Activated T-helper 17 cell treated with anti-CD3 and anti-CD28 coated beads, Interleukin-2, amount 50 U/mL, for 72 hours (primary cell): ENCODE measurements around the gene SP1. TPM values are rescaled to one million over a fixed set of nuclear protein-coding genes. Genes with fewer than 3 reads are reported as not detected.
A peak's percentile ranks its signal among the peaks of the same experiment; 100 is the strongest.
"Not testable (repeated sequence)": the region's sequence is repeated elsewhere in the genome, so short reads cannot be mapped to it uniquely, and the experiment has no call there.

Source experiments
- ATAC-seq: fragments of 150-1000 bp; cut with Tn5 transposase; replicated peaks from 2 replicates; pipeline ENCODE4 v1.10.0; 2021; ENCODE audit warnings: mild to moderate bottlenecking, moderate library complexity
- H3K27ac Mint-ChIP-seq: one replicate; pipeline ENCODE4 v1.8.0; 2022; ENCODE audit warnings: mixed read lengths
- H3K27me3 Mint-ChIP-seq: one replicate; pipeline ENCODE4 v1.8.0; 2022; ENCODE audit warnings: mixed read lengths
- H3K36me3 Mint-ChIP-seq: one replicate; pipeline ENCODE4 v1.8.0; 2022; ENCODE audit warnings: low read depth, mild to moderate bottlenecking, mixed read lengths
- H3K4me1 Mint-ChIP-seq: one replicate; pipeline ENCODE4 v1.8.0; 2022; ENCODE audit warnings: mixed read lengths
- H3K4me3 Mint-ChIP-seq: one replicate; pipeline ENCODE4 v1.8.0; 2022; ENCODE audit warnings: mild to moderate bottlenecking, mixed read lengths
- H3K9me3 Mint-ChIP-seq: one replicate; pipeline ENCODE4 v1.8.0; 2022; ENCODE audit warnings: mixed read lengths
- total RNA-seq, 2 donors: library from RNA; stranded (reverse); gene quantifications; one replicate each; pipeline ENCODE4 v1.2.3, GENCODE V29; 2022

SP1 gene
- total RNA-seq, result 10 to 100 TPM; 80.9 to 91.5 TPM

DNA sequence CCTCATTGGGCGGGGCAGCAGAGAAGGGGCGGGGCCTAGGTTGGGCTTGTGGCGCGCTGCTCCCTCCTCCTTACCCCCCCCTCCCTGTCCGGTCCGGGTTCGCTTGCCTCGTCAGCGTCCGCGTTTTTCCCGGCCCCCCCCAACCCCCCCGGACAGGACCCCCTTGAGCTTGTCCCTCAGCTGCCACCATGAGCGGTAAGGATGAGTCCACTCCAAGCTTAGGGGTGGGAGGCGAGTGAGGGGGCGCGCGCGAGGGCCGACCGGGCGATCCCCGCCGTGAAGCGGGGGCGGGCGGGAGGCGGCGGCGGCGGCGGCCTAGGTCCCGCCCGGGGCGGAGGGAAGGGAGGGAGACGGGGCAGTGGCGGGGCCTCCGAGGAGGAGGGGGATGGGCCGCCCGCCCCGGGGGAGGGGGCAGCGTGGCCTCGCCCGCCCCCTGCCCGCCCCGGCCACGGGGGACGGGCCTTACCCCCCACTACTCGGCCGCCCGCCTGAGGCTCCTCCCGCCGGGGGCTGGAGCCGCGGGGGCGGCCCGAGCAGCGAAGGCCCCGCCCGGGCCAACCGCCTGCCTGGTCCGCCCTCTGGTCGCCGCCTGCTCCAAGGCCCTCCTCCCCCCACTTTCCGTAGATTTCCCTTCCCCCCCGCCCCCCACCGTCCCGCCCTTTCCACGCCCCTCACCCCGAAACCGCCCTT is at the start of gene SP1:
Gene SP1, plus strand, starts transcription at position 73 of the 690 bp plus-strand sequence. Its CDS starts 116 bp downstream, at position 189.
- Mint-ChIP-seq H3K4me1 (peaks cover 27% of the 10 kb centered on the region), H3K27me3 (no peaks in the 10 kb centered on the region)
- ATAC-seq, result peak; percentile 47

DNA sequence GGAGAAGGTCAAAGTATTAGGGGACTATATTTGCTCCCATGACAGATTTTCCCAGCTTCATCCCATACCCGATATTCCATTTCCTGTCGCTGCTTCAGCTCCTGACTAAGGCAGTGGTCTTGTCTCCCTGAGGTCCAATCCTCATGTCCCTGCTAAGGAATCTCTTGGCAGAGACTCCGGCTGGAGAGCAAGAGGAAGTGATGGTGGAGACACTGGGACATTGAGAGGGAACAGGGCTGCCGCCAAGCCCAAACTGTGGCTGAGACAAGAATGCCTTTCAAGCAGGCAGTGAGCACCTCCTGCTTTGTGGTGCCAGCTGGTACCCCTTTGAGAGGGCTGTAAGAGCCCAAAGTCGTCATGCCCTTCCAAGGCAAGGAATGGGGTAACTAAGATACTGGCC is 49.3 kb upstream of the SP1 start:
- Mint-ChIP-seq H3K27me3 (peaks cover 30% of the 10 kb centered on the region), H3K27ac (peak overlapping the region; percentile 22), H3K4me1 (peaks cover 10% of the 10 kb centered on the region), H3K36me3 (no peaks in the 10 kb centered on the region), H3K9me3 (no peaks in the 10 kb centered on the region), H3K4me3 (no peak overlapping the region)
- ATAC-seq, result no peak

More for the DNA sequence above, at the start of gene SP1:
- peak within 1 kb of the TSS; percentile 93 for H3K27ac Mint-ChIP-seq
- H3K9me3 Mint-ChIP-seq, result no peaks in the 10 kb centered on the region
- peaks cover 49% of the 10 kb centered on the region for H3K36me3 Mint-ChIP-seq
- peak within 1 kb of the TSS; percentile 93 for H3K4me3 Mint-ChIP-seq

DNA sequence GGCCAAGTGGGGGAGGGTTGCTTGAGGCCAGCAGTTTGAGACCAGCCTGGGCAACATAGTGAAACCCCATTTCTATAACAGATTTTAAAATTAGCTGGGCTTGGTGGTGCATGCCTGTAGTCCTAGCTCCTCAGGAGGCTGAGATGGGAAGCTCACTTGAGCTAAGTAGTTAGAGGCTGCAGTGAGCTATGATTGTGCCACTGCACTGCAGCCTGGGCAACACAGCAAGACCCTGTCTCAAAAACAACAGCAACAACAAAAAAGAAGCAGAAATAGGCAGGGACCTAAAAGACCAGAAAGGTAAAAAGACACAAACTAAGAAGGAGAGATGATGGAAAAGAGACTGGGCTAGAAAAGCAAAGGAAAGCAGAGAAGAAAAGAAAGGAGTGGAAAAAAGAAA is 47.6 kb upstream of the SP1 start:
- H3K9me3 Mint-ChIP-seq, H3K4me1 Mint-ChIP-seq, H3K4me3 Mint-ChIP-seq, H3K27ac Mint-ChIP-seq, H3K36me3 Mint-ChIP-seq, ATAC-seq: not testable (repeated sequence)
- peaks cover 40% of the 10 kb centered on the region for H3K27me3 Mint-ChIP-seq

DNA sequence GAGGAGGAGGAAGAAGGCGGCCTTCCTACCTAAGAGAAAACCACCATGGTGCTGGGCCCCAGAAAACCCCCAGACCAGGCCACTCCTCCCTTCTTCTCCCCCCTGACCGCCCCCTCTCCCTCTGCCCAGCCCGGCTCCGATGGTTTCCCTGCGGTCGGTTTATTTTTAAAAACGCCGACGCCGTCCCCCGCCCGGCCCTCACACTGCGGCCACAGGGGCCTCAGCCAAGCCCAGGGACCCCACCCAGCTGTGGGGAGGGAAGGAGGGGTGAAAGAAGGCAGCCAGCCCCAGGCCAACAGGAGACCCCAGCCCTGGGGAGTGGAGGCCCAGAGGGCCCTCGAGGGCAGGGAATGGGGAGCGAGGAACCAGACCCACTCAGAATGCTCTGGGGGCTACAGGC is 47.2 kb upstream of the SP1 start:
- Mint-ChIP-seq H3K27ac (no peak overlapping the region), H3K27me3 (peaks cover 40% of the 10 kb centered on the region), H3K36me3 (no peaks in the 10 kb centered on the region), H3K4me1 (peaks cover 8% of the 10 kb centered on the region), H3K9me3 (no peaks in the 10 kb centered on the region), H3K4me3 (no peak overlapping the region)
- ATAC-seq, result no peak

DNA sequence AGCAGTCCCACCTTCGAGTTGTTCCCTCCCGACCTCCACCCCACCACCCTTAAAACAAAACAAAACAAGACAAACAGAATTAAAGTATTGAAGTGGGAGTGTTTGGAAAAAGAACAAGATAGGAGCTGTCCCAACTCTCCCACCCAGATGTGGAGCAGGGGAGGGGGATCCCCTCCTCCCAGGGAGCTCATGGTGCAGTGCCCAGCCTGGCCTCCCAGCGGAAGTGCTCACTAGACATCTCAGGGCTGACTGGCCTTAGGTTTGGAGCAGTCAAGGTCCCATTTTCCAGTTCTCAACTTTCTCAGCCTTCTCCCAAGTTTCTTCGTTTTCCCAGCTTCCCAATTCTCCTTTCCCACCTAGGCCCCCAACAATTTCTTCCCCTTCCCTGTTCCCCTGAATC is 46.7 kb upstream of the SP1 start:
- no peak overlapping the region for H3K27ac Mint-ChIP-seq
- ATAC-seq, result no peak
- peaks cover 13% of the 10 kb centered on the region for H3K4me1 Mint-ChIP-seq
- H3K4me3 Mint-ChIP-seq, result no peak overlapping the region
- H3K9me3 Mint-ChIP-seq, result no peaks in the 10 kb centered on the region
- no peaks in the 10 kb centered on the region for H3K36me3 Mint-ChIP-seq
- peaks cover 44% of the 10 kb centered on the region for H3K27me3 Mint-ChIP-seq

DNA sequence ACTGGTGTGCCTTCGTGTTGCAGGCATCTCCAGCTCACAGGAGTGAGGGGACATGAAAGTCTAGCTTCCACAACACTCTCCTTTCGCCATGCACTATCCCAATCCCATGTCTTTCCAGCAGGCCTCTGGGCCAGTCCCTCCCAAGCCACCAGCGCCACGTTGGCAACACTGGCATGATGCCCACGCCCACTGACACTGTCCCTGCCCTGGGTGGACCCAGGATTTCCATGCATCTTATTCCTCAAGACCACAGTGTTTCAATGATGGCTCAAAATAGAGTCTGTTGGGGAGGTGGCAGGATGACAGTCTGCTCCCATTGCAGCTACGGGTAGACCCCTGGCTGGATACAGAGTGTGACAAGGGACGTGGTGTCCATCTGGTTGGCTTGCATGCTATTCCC is 46.1 kb upstream of the SP1 start:
- no peaks in the 10 kb centered on the region for H3K9me3 Mint-ChIP-seq
- H3K4me1 Mint-ChIP-seq, result peaks cover 13% of the 10 kb centered on the region
- H3K27ac Mint-ChIP-seq, result no peak overlapping the region
- no peak for ATAC-seq
- no peak overlapping the region for H3K4me3 Mint-ChIP-seq
- peaks cover 46% of the 10 kb centered on the region for H3K27me3 Mint-ChIP-seq
- H3K36me3 Mint-ChIP-seq, result no peaks in the 10 kb centered on the region

DNA sequence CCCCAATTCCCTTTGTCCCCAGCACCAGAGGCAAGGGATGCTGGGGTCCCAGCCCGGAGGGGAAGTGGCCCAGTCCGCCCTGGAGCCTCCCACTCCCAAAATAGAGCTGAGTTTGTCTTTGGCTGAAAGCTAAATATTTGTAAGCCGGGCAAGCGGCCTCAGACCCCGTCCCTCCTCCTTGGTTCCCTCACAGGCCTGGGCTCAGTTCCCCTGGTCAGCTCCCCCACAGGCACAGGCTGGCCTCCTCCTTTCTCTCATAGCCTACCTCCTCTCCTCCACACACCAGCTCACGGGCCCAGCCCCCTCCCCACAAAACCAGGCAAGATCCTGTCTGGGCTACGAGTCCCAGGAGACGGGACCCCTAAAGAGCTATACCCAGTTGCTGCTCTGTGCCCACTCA is 45.2 kb upstream of the SP1 start:
- peaks cover 43% of the 10 kb centered on the region for H3K27me3 Mint-ChIP-seq
- H3K36me3 Mint-ChIP-seq, result no peaks in the 10 kb centered on the region
- no peak overlapping the region for H3K27ac Mint-ChIP-seq
- peaks cover 13% of the 10 kb centered on the region for H3K4me1 Mint-ChIP-seq
- no peaks in the 10 kb centered on the region for H3K9me3 Mint-ChIP-seq
- H3K4me3 Mint-ChIP-seq, result no peak overlapping the region
- no peak for ATAC-seq

DNA sequence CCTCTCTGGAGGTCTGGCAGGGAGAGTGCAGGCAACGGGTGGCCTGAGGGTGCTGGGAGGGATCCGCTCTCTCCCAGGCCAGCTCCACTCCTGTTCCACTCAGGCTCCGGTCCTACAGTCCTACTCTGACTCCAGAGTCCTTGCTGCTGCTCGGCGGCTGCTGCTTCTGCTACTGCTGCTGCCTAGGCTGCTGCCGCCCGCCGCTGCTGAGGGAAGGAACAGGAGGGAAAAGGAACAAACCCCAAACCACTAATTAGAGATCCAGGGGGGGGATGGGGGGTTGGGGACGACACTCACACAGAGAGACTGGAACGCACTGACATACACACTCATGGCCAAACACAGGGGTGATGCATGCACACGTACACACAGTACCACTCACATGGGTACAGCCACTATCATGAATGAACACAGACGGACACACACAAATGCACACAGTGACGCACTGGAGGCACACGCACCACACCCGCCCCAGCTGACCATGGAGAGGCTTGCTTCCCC is 43.7 kb upstream of the SP1 start, which contains the start of gene SP7:
Gene SP7, minus strand, starts transcription at position 174 of the 501 bp plus-strand sequence. CDS start 708 bp downstream, outside the sequence.
- Mint-ChIP-seq H3K4me1 (peaks cover 13% of the 10 kb centered on the region), H3K36me3 (no peaks in the 10 kb centered on the region), H3K4me3 (no peak within 1 kb of the TSS), H3K9me3 (no peaks in the 10 kb centered on the region), H3K27me3 (peaks cover 49% of the 10 kb centered on the region), H3K27ac (no peak within 1 kb of the TSS)
- ATAC-seq, result no peak

DNA sequence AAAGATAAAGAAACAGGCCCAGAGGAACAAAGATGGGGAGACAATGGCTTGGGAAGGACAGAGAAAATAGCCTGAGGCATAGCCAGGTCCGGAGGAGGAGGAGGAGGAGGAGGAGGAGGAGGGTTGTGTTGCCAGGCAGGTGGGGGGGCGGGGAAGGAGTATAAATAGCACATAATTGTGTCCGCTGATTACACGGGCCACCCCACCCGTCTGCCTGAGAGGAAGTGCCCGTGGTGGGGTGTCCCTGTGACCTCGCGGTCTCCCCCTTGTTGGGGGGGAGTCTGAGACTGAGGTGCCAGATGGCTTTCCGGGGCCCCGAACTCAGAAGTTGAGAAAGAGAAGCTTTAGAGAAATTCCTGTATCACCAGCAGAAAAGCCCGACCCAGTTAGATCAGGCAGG is 42.0 kb upstream of the SP1 start:
- no peaks in the 10 kb centered on the region for H3K36me3 Mint-ChIP-seq
- no peaks in the 10 kb centered on the region for H3K9me3 Mint-ChIP-seq
- ATAC-seq, result no peak
- peaks cover 9% of the 10 kb centered on the region for H3K4me1 Mint-ChIP-seq
- peaks cover 41% of the 10 kb centered on the region for H3K27me3 Mint-ChIP-seq
- no peak overlapping the region for H3K4me3 Mint-ChIP-seq
- H3K27ac Mint-ChIP-seq, result no peak overlapping the region

DNA sequence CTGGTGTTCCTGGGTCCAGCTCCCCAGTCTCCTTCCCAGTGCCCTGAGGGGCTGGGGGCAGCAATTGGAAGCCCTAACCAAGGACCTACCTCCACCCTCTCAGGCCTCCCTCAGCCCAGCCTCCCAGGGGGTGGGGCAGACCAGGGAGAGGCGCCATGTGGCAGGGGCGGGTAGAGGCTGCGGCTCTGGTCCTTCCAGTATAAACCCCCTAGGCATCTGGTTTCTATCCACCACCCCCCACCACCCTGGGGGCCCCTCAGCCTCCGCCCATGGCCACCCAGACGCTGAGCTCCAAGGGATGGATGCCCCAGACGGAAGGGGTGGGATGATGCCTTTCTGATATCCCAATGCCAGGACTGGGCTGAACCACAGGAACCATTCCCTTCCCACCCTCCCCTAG is 41.1 kb upstream of the SP1 start:
- no peaks in the 10 kb centered on the region for H3K9me3 Mint-ChIP-seq
- H3K4me3 Mint-ChIP-seq, result no peak overlapping the region
- no peak overlapping the region for H3K27ac Mint-ChIP-seq
- no peak for ATAC-seq
- no peaks in the 10 kb centered on the region for H3K36me3 Mint-ChIP-seq
- peaks cover 38% of the 10 kb centered on the region for H3K27me3 Mint-ChIP-seq
- peaks cover 9% of the 10 kb centered on the region for H3K4me1 Mint-ChIP-seq

DNA sequence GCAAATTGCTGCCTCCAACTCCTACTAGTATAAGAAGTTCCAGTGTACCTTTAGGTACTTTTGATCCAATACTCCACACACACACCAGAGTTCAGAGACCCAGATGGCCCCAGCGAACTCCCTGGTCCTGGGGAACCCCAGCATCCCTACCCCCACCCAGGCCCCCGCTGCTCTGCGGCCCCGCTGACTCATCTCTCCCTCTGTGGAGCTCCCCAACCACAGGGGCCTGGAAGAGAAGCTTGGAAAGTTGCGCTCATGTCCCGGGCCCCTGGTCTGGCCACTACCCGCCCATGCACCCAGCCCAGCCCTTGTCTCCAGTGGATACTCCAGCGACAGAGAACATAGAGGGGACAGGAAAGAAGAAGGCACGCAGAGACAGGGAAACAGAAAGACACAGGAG is 39.6 kb upstream of the SP1 start:
- Mint-ChIP-seq H3K4me3 (no peak overlapping the region), H3K4me1 (peaks cover 20% of the 10 kb centered on the region), H3K36me3 (no peaks in the 10 kb centered on the region), H3K27me3 (peaks cover 32% of the 10 kb centered on the region), H3K27ac (no peak overlapping the region), H3K9me3 (no peaks in the 10 kb centered on the region)
- ATAC-seq, result no peak

DNA sequence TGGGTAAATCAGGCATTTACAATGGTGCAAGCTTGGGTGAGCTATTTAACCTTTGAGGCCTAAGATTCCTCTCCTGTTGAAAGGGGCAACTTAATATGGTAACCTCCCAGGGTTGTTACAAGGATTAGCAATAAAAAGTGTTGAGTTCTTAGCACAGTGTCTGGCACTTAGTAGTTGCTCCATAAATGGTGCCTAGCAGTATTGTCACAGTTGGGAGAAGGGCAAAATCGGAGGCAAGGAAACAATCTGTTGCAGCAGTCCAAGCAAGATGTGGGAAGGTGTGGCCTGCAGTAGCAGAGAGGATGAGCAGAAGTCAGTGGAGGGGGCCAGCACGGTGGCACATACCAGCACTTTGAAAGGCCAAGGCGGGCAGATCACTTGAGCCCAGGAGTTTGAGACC is 36.5 kb upstream of the SP1 start:
- H3K36me3 Mint-ChIP-seq, result no peaks in the 10 kb centered on the region
- peak overlapping the region; percentile 92 for H3K4me3 Mint-ChIP-seq
- peaks cover 9% of the 10 kb centered on the region for H3K27me3 Mint-ChIP-seq
- H3K4me1 Mint-ChIP-seq, result peaks cover 11% of the 10 kb centered on the region
- ATAC-seq, result no peak
- no peak overlapping the region for H3K27ac Mint-ChIP-seq
- no peaks in the 10 kb centered on the region for H3K9me3 Mint-ChIP-seq

DNA sequence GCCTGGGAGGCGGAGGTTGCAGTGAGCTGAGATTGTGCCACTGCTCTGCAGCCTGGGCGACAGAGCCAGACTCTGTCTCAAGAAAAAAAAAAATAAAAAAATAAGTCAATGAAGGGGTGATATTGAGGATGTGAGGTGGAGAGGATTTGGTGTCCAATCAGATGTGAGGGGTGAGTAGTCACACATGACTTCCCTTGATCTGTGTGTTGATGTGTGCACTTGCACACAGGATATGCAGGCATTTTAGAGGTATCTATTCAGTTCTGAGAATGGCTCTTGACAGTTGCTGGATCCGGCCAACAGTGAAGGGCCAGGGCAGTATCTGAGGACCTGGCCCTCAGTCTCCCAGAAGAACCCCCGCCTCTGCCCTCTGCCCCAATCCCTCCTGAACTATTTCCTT is 36.0 kb upstream of the SP1 start:
- peaks cover 8% of the 10 kb centered on the region for H3K27me3 Mint-ChIP-seq
- peaks cover 11% of the 10 kb centered on the region for H3K4me1 Mint-ChIP-seq
- H3K9me3 Mint-ChIP-seq, result no peaks in the 10 kb centered on the region
- H3K27ac Mint-ChIP-seq, result no peak overlapping the region
- ATAC-seq, result no peak
- no peaks in the 10 kb centered on the region for H3K36me3 Mint-ChIP-seq
- H3K4me3 Mint-ChIP-seq, result peak overlapping the region; percentile 92

DNA sequence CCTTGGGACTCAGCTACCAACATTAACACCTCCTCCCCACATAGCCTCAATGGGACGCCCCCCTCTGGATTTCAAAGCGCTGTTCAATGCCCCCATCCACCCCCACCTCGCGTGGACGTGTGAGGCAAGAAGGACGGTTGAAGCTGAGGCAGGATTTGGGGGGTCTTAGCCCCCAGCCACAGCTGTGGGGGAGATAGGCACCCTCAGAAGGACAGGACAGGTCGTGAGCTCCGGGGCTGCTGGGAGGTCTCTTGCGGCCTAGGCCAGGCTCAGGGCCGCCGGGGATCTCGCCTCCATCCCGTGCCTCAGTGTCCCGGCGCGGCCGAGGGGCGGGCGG is 35.5 kb upstream of the SP1 start:
- Mint-ChIP-seq H3K36me3 (no peaks in the 10 kb centered on the region), H3K9me3 (no peaks in the 10 kb centered on the region), H3K27ac (no peak overlapping the region), H3K4me1 (peaks cover 11% of the 10 kb centered on the region), H3K27me3 (peaks cover 8% of the 10 kb centered on the region), H3K4me3 (peak overlapping the region; percentile 92)
- ATAC-seq, result peak; percentile 3

DNA sequence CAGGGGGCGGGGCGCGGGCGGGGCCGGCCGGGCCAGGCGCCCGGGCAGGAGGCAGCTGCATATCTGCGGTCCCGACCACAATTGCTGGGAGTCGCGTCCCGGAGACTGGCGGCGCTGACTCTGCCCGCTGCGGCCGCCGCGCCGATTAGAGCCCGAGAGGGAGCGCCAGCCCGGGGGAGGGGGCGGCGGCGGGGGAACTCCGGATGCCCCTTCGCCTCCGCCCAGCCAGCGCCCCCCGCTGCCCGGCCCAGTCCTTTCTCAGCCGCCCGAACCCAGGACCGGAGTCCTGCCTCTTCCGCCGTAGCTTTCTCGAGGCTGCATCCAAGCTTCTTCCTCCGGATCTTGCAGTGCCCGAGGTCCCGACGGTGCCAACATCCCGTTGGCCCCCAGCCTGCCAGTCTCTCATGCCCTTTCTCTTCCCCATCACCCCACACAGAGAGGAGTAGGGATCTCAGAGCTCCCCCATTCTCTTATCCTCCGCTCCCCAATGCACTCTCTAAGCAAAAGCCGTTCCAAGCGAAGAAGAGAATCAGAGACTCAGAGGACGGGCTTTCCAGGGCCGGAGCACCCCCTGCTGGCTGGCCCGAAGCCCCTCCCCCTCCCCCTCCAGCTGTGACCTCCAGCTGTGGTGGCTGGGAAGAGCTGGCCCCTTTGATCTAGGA is 35.0 kb upstream of the SP1 start:
- peak; percentile 90 for ATAC-seq
- no peaks in the 10 kb centered on the region for H3K9me3 Mint-ChIP-seq

More for the DNA sequence above, 35.0 kb upstream of the SP1 start:
- H3K27me3 Mint-ChIP-seq, result peaks cover 5% of the 10 kb centered on the region
- H3K36me3 Mint-ChIP-seq, result no peaks in the 10 kb centered on the region
- peak overlapping the region; percentile 92 for H3K4me3 Mint-ChIP-seq
- peaks cover 11% of the 10 kb centered on the region for H3K4me1 Mint-ChIP-seq
- peak overlapping the region; percentile 93 for H3K27ac Mint-ChIP-seq
